Measurements from ENCODE around the gene FBXO44.
"Not testable (repeated sequence)": the region's sequence is repeated elsewhere in the genome, so short reads cannot be mapped to it uniquely, and the experiment has no call there.

The FBXO44 gene

GRCh38 chr1:11639372-11639771 lies 15.3 kb upstream of the FBXO44 start:
- no peak for DNase-seq (ENCODE audit: low read depth)
- no peak for TF ChIP-seq CTCF (IDR thresholded peaks at IDR 0.05; ENCODE audit: control insufficient read depth, extremely low read depth, insufficient read depth)
- H3K4me3 ChIP-seq (ENCODE audit: low read depth, low read length) = no peak overlapping the region

GRCh38 chr1:11640101-11640500 lies 14.6 kb upstream of the FBXO44 start:
- DNase-seq (ENCODE audit: low read depth) = no peak
- no peak overlapping the region for H3K4me3 ChIP-seq (ENCODE audit: low read depth, low read length)
- TF ChIP-seq CTCF (IDR thresholded peaks at IDR 0.05; ENCODE audit: control insufficient read depth, extremely low read depth, insufficient read depth) = no peak

- TF ChIP-seq CTCF (IDR thresholded peaks at IDR 0.05; ENCODE audit: control insufficient read depth, extremely low read depth, insufficient read depth) = no peak
- H3K4me3 ChIP-seq (ENCODE audit: low read depth, low read length) = no peak overlapping the region
- no peak for DNase-seq (ENCODE audit: low read depth)
These were observed 13.7 kb upstream of the FBXO44 start for GRCh38 chr1:11640944-11641343.

- no peak for DNase-seq (ENCODE audit: low read depth)
- TF ChIP-seq CTCF (IDR thresholded peaks at IDR 0.05; ENCODE audit: control insufficient read depth, extremely low read depth, insufficient read depth) = no peak
- no peak overlapping the region for H3K4me3 ChIP-seq (ENCODE audit: low read depth, low read length)
These were observed 12.8 kb upstream of the FBXO44 start for GRCh38 chr1:11641776-11642305.

GRCh38 chr1:11642418-11643017 lies 12.2 kb upstream of the FBXO44 start:
- H3K4me3 ChIP-seq (ENCODE audit: low read depth, low read length) = not testable (repeated sequence)
- peak; percentile 99 for TF ChIP-seq CTCF (IDR thresholded peaks at IDR 0.05; ENCODE audit: control insufficient read depth, extremely low read depth, insufficient read depth)
- DNase-seq (ENCODE audit: low read depth) = peak; percentile 21

GRCh38 chr1:11643782-11644181 lies 10.9 kb upstream of the FBXO44 start:
- TF ChIP-seq CTCF (IDR thresholded peaks at IDR 0.05; ENCODE audit: control insufficient read depth, extremely low read depth, insufficient read depth) = no peak
- H3K4me3 ChIP-seq (ENCODE audit: low read depth, low read length) = no peak overlapping the region

GRCh38 chr1:11645270-11645669 lies 9.4 kb upstream of the FBXO44 start:
- no peak overlapping the region for H3K4me3 ChIP-seq (ENCODE audit: low read depth, low read length)
- no peak for TF ChIP-seq CTCF (IDR thresholded peaks at IDR 0.05; ENCODE audit: control insufficient read depth, extremely low read depth, insufficient read depth)
- no peak for DNase-seq (ENCODE audit: low read depth)

More at GRCh38 chr1:11643782-11644181, 10.9 kb upstream of the FBXO44 start:
- DNase-seq (ENCODE audit: low read depth) = no peak

Measured in LNCaP clone FGC (cell line).